Endodermal cell (in vitro differentiated cells): ENCODE measurements around the gene MTF1. TPM values are rescaled to one million over a fixed set of nuclear protein-coding genes. Genes with fewer than 3 reads are reported as not detected.

Source experiments
- DNase-seq: peaks from one replicate; pipeline ENCODE4 v3.0.0-alpha.2; 2017
- H3K27ac ChIP-seq: 2 replicates; pipeline ENCODE4 v1.5.1; 2013; ENCODE audit warnings: mild to moderate bottlenecking, low read depth, low read length, moderate library complexity
- H3K27me3 ChIP-seq: 2 replicates; pipeline ENCODE4 v1.6.1; 2013; ENCODE audit warnings: mild to moderate bottlenecking, low read length, moderate library complexity; ENCODE audit not compliant: insufficient read depth, control insufficient read depth, poor library complexity, severe bottlenecking
- H3K36me3 ChIP-seq: 2 replicates; pipeline ENCODE4 v1.7.0; 2013; ENCODE audit warnings: mild to moderate bottlenecking, low read length, moderate library complexity; ENCODE audit not compliant: control insufficient read depth, insufficient read depth
- H3K4me1 ChIP-seq: one replicate; pipeline ENCODE4 v1.7.0; 2013; ENCODE audit warnings: low read length; ENCODE audit not compliant: control insufficient read depth, insufficient read depth
- H3K4me3 ChIP-seq: 2 replicates; pipeline ENCODE4 v1.5.1; 2013; ENCODE audit warnings: mild to moderate bottlenecking, low read length, moderate library complexity
- H3K9ac ChIP-seq: 2 replicates; pipeline ENCODE4 v1.6.1; 2013; ENCODE audit warnings: mild to moderate bottlenecking, low read length, moderate library complexity; ENCODE audit not compliant: poor library complexity, severe bottlenecking; ENCODE audit errors: extremely low read depth
- H3K9me3 ChIP-seq: 2 replicates; pipeline ENCODE4 v1.6.1; 2013; ENCODE audit warnings: mild to moderate bottlenecking, low read length, moderate library complexity; ENCODE audit not compliant: control insufficient read depth
- H3K27ac Mint-ChIP-seq: 2 replicates; pipeline ENCODE4 v1.8.0; 2020; ENCODE audit warnings: mixed read lengths
- H3K27me3 Mint-ChIP-seq: 2 replicates; pipeline ENCODE4 v1.8.0; 2021; ENCODE audit warnings: mild to moderate bottlenecking, mixed read lengths; ENCODE audit not compliant: insufficient read depth
- H3K36me3 Mint-ChIP-seq: 2 replicates; pipeline ENCODE4 v1.8.0; 2020; ENCODE audit warnings: low read depth, mixed read lengths
- H3K4me1 Mint-ChIP-seq: 2 replicates; pipeline ENCODE4 v1.8.0; 2020; ENCODE audit warnings: mixed read lengths
- H3K4me3 Mint-ChIP-seq: 2 replicates; pipeline ENCODE4 v1.8.0; 2020; ENCODE audit warnings: mild to moderate bottlenecking, moderate library complexity, mixed read lengths
- H3K9me3 Mint-ChIP-seq: 2 replicates; pipeline ENCODE4 v1.8.0; 2020; ENCODE audit warnings: mild to moderate bottlenecking, mixed read lengths
- CTCF ChIP-seq: fragments of 200-600 bp; sonication (generic); conservative IDR thresholded peaks from 2 replicates; pipeline ENCODE4 v1.5.0; 2021; ENCODE audit warnings: antibody characterized with exemption, mild to moderate bottlenecking
- WGBS, 2 experiments: methylation state at CpG; one replicate each; pipeline versions ENCODE4 v1.1.5 to v1.1.7; 2013; ENCODE audit warnings: missing lambda C conversion rate in 2 of 2, mixed read lengths in 1 of 2; ENCODE audit not compliant: insufficient coverage in 1 of 2, insufficient read length in 1 of 2; 5-methylcytosine and 5-hydroxymethylcytosine counted together
- total RNA-seq, 2 donors: library from RNA; stranded (reverse); fragmentation: NEBNext Ultra II Directional in 1 of 2; extraction: Animal tissue kit (Norgen Biotek cat#: 25700) in 1 of 2; gene quantifications; 2 replicates in 1 of 2; 3 replicates in 1 of 2; pipeline ENCODE4 v1.2.1, GENCODE V29; 2021

The MTF1 gene
- total RNA-seq, 2 donors from 2014 or later = 16.6 to 17.1 TPM

GRCh38 chr1:37841652-37842051, 17.7 kb downstream of the MTF1 start:
- Histone ChIP-seq H3K27me3 (no peaks in the 10 kb centered on the region), H3K9me3 (no peaks in the 10 kb centered on the region), H3K27ac (no peak overlapping the region), H3K4me1 (peaks cover 8% of the 10 kb centered on the region), H3K36me3 (peaks cover 21% of the 10 kb centered on the region), H3K4me3 (no peak overlapping the region), H3K9ac (no peak overlapping the region)
- H3K4me3 Mint-ChIP-seq = no peak overlapping the region
- peaks cover 37% of the 10 kb centered on the region for H3K36me3 Mint-ChIP-seq
- no peaks in the 10 kb centered on the region for H3K9me3 Mint-ChIP-seq
- DNase-seq = no peak
- no peak overlapping the region for H3K27ac Mint-ChIP-seq
- H3K27me3 Mint-ChIP-seq = no peaks in the 10 kb centered on the region
- 98 to 100% methylated on average over 1 to 3 of the region's 3 CpGs for WGBS, 2 experiments
- no peak for TF ChIP-seq CTCF
- H3K4me1 Mint-ChIP-seq = peaks cover 22% of the 10 kb centered on the region

GRCh38 chr1:37840711-37841110, 18.7 kb downstream of the MTF1 start:
- no peaks in the 10 kb centered on the region for H3K27me3 ChIP-seq
- H3K4me1 ChIP-seq = peaks cover 8% of the 10 kb centered on the region
- H3K36me3 ChIP-seq = peaks cover 27% of the 10 kb centered on the region
- H3K9me3 Mint-ChIP-seq = no peaks in the 10 kb centered on the region
- no peaks in the 10 kb centered on the region for H3K27me3 Mint-ChIP-seq
- H3K9me3 ChIP-seq = no peaks in the 10 kb centered on the region
- H3K4me3 Mint-ChIP-seq = no peak overlapping the region
- no peak for TF ChIP-seq CTCF
- no peak overlapping the region for H3K9ac ChIP-seq
- H3K4me1 Mint-ChIP-seq = peaks cover 22% of the 10 kb centered on the region
- H3K4me3 ChIP-seq = no peak overlapping the region
- peaks cover 43% of the 10 kb centered on the region for H3K36me3 Mint-ChIP-seq
- no peak for DNase-seq
- no peak overlapping the region for H3K27ac Mint-ChIP-seq
- WGBS, 2 experiments = 96% methylated on average over 1 of the region's 1 CpG; no CpG with 5 or more reads in 1 of the 2 experiments
- H3K27ac ChIP-seq = no peak overlapping the region

GRCh38 chr1:37839676-37840075, 19.7 kb downstream of the MTF1 start:
- no peak for TF ChIP-seq CTCF
- Mint-ChIP-seq H3K27ac (no peak overlapping the region), H3K27me3 (no peaks in the 10 kb centered on the region), H3K9me3 (no peaks in the 10 kb centered on the region), H3K36me3 (peaks cover 46% of the 10 kb centered on the region), H3K4me1 (peaks cover 16% of the 10 kb centered on the region), H3K4me3 (no peak overlapping the region)
- 92 to 93% methylated on average over 10 of the region's 10 CpGs for WGBS, 2 experiments
- Histone ChIP-seq H3K36me3 (peaks cover 37% of the 10 kb centered on the region), H3K27ac (no peak overlapping the region), H3K27me3 (no peaks in the 10 kb centered on the region), H3K4me1 (peaks cover 8% of the 10 kb centered on the region), H3K9me3 (no peaks in the 10 kb centered on the region), H3K9ac (no peak overlapping the region), H3K4me3 (no peak overlapping the region)
- DNase-seq = no peak
